ENCODE measurements around the gene GABRR3. TPM values are rescaled to one million over a fixed set of nuclear protein-coding genes. Genes with fewer than 3 reads are reported as not detected.

GABRR3 gene
- total RNA-seq, 1 experiment from 2014 or later = not detected

DNA sequence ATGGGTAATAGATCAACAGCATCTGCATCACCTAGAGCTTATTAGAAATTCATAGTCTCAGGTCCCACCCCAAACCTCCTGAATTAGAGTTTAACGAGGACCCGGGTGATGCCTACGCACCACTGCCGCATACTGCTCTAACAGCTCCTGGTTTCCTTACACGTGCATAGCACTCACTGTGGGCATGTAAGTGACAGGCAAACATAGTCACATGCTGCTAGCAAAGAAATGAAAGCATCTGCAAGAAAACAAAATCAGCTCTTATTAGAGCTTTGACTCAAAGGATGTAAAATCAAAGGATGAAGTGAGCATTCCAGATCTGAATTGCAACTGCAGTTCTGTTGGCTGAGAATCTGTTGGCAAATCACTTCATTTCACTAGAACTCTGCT lies 43.8 kb downstream of the GABRR3 start:
- intact Hi-C loops (cut with micrococcal nuclease; ENCODE audit: unreplicated experiment) = no loop called here

DNA sequence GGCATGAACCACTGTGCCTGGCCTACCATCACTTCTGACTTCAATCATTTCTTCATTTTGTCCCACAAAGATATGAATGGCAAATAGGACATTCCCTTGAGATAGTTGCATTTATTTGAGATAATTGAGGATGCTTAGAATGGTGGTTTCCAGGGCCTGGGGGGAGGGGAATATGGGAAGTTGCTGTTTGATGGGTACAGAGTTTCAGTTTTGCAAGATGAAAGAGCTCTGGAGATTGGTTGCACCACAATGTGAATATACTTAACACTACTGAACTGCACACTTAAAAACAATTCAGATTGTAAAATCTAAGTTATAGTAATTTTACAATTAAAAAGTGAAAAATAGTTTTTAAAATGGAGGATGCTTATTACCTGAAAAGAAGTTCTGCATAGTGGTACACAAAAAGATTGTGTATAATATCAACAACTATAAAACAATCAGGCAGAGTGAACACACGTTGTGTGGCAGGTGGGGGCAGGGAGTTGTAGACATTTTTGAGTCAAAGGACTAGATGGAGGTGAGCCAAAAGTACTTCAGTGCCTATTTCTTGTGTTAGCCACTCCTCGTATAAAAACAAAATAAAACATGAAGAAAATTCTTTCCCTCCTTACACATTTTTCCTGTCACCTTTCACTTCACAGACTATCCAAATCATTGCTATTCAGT lies 44.4 kb downstream of the GABRR3 start:
- CTCF ChIA-PET = no interaction called here
- no peaks in the 10 kb centered on the region for H3K27me3 Mint-ChIP-seq (ENCODE audit: unreplicated experiment)
- DNase-seq = no peak
- peaks cover 3% of the 10 kb centered on the region for H3K9me3 Mint-ChIP-seq (ENCODE audit: low read depth, unreplicated experiment)
- H3K36me3 Mint-ChIP-seq (ENCODE audit: insufficient read depth, unreplicated experiment) = no peaks in the 10 kb centered on the region
- TF ChIP-seq, protein P1, sequence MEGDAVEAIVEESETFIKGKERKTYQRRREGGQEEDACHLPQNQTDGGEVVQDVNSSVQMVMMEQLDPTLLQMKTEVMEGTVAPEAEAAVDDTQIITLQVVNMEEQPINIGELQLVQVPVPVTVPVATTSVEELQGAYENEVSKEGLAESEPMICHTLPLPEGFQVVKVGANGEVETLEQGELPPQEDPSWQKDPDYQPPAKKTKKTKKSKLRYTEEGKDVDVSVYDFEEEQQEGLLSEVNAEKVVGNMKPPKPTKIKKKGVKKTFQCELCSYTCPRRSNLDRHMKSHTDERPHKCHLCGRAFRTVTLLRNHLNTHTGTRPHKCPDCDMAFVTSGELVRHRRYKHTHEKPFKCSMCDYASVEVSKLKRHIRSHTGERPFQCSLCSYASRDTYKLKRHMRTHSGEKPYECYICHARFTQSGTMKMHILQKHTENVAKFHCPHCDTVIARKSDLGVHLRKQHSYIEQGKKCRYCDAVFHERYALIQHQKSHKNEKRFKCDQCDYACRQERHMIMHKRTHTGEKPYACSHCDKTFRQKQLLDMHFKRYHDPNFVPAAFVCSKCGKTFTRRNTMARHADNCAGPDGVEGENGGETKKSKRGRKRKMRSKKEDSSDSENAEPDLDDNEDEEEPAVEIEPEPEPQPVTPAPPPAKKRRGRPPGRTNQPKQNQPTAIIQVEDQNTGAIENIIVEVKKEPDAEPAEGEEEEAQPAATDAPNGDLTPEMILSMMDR (IDR thresholded peaks at IDR 0.05; ENCODE audit: unreplicated experiment) = no peak
- intact Hi-C loops (cut with micrococcal nuclease; ENCODE audit: unreplicated experiment) = no loop called here
- BruUV-seq (replicated peaks) = no TSS peak
- H3K27ac Mint-ChIP-seq (ENCODE audit: unreplicated experiment) = no peak overlapping the region
- H3K4me1 Mint-ChIP-seq (ENCODE audit: low read depth, unreplicated experiment) = peaks cover 17% of the 10 kb centered on the region
- no peak overlapping the region for H3K4me3 Mint-ChIP-seq (ENCODE audit: low read depth, unreplicated experiment)

More for the DNA sequence above, 43.8 kb downstream of the GABRR3 start:
- no peak overlapping the region for H3K27ac Mint-ChIP-seq (ENCODE audit: unreplicated experiment)
- no peaks in the 10 kb centered on the region for H3K36me3 Mint-ChIP-seq (ENCODE audit: insufficient read depth, unreplicated experiment)
- TF ChIP-seq, protein P1 (IDR thresholded peaks at IDR 0.05; ENCODE audit: unreplicated experiment) = no peak
- DNase-seq = no peak
- peaks cover 17% of the 10 kb centered on the region for H3K4me1 Mint-ChIP-seq (ENCODE audit: low read depth, unreplicated experiment)
- CTCF ChIA-PET = no interaction called here
- H3K9me3 Mint-ChIP-seq (ENCODE audit: low read depth, unreplicated experiment) = peaks cover 3% of the 10 kb centered on the region
- H3K4me3 Mint-ChIP-seq (ENCODE audit: low read depth, unreplicated experiment) = no peak overlapping the region
- no peaks in the 10 kb centered on the region for H3K27me3 Mint-ChIP-seq (ENCODE audit: unreplicated experiment)
- BruUV-seq (replicated peaks) = no TSS peak

DNA sequence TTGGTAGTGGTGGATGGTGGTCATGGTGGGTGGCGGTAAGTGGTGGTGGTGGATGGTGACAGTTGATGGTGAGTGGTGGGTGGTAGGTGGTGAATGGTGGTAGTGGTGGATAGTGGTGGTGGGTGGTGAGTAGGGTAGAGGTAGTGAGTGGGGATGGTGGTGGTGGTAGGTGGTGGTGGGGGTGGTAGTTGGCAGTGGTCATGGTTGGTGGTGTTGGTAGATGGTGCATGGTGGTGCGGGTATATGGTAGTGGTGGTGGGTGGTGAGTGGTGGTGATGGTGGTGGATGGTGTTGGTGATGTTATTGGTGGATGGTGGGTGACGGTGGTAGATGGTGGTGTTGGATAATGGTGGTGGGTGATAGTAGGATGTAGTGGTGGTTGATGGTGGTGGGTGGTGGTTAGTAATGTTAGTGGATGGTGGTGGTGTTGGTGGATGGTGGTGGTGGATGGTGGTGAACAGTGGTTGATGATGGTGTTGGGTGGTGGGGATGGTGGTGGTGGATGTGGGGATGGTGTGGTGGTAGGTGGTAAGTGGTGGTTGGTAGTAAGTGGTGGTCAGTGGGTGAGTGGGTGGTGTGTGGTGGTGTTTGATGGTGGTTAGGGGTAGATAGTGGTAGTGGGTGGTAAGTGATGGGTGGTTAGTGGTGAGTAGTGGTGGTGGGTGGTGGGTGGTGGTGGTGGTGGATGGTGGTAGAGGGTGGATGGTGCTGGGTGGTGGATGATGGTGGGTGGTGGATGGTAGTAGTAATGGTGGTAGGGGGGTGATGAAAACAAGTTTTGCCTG lies 46.1 kb downstream of the GABRR3 start:
- peaks cover 9% of the 10 kb centered on the region for H3K4me1 Mint-ChIP-seq (ENCODE audit: low read depth, unreplicated experiment)
- DNase-seq = no peak
- H3K36me3 Mint-ChIP-seq (ENCODE audit: insufficient read depth, unreplicated experiment) = no peaks in the 10 kb centered on the region
- no peak overlapping the region for H3K4me3 Mint-ChIP-seq (ENCODE audit: low read depth, unreplicated experiment)
- TF ChIP-seq, protein P1 (IDR thresholded peaks at IDR 0.05; ENCODE audit: unreplicated experiment) = no peak
- no peak overlapping the region for H3K27ac Mint-ChIP-seq (ENCODE audit: unreplicated experiment)
- BruUV-seq (replicated peaks) = no TSS peak
- no peaks in the 10 kb centered on the region for H3K27me3 Mint-ChIP-seq (ENCODE audit: unreplicated experiment)
- H3K9me3 Mint-ChIP-seq (ENCODE audit: low read depth, unreplicated experiment) = peaks cover 3% of the 10 kb centered on the region
- CTCF ChIA-PET = no interaction called here
- intact Hi-C loops (cut with micrococcal nuclease; ENCODE audit: unreplicated experiment) = no loop called here

DNA sequence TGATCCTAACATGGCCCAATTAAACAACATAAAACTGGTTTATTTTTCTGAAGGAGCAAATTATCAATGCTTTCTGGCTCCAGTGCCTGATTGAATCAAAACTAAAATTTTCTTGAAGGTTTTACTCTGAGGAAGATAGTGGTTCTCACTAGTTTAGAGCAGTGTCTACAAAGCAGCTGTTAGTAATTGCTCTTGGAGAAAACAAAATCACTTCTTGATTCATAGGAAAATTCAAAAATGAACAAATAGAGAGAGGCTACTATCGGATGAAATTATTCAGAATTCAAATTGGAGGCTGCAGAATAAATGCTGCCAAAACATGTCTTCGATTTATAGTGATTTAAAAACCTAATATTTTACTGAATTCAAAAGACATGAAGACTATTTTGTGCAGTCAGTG lies 47.8 kb downstream of the GABRR3 start:
- CTCF ChIA-PET = no interaction called here

More for the DNA sequence above, 47.8 kb downstream of the GABRR3 start:
- BruUV-seq (replicated peaks) = no TSS peak
- Mint-ChIP-seq H3K27ac (ENCODE audit: unreplicated experiment) (no peak overlapping the region), H3K9me3 (ENCODE audit: low read depth, unreplicated experiment) (peaks cover 3% of the 10 kb centered on the region), H3K4me3 (ENCODE audit: low read depth, unreplicated experiment) (no peak overlapping the region), H3K27me3 (ENCODE audit: unreplicated experiment) (no peaks in the 10 kb centered on the region), H3K4me1 (ENCODE audit: low read depth, unreplicated experiment) (peaks cover 6% of the 10 kb centered on the region), H3K36me3 (ENCODE audit: insufficient read depth, unreplicated experiment) (no peaks in the 10 kb centered on the region)
- intact Hi-C loops (cut with micrococcal nuclease; ENCODE audit: unreplicated experiment) = no loop called here
- no peak for DNase-seq
- TF ChIP-seq, protein P1 (IDR thresholded peaks at IDR 0.05; ENCODE audit: unreplicated experiment) = no peak

Data from Calu3 (cell line).